ENCODE results near the gene PRKCB. TPM values are rescaled to one million over a fixed set of nuclear protein-coding genes. Genes with fewer than 3 reads are reported as not detected.

The PRKCB gene
- polyA plus RNA-seq, 2 of the 4 experiments (the other 2 are of a cell fraction), result 0.09 to 0.22 TPM

DNA sequence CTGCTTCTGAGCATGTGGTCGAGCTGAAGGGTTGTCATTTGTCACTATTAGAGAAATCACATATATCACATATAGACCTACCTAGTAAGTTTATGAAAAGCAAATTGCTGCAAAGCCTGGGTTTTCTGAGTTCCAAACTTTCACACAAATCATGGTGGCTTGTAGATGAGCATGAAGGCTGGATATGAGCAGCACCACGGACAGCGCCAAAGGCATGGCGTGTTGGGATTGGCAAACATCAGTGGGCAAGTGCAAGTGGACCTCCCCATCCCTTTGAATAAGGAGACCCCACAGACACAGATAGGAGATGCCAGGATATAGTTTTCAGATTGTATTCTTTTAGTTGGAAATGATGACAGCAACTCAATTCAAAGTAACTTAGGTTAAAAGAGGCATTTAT, 342.7 kb downstream of the PRKCB start:
- TF ChIP-seq EHMT2 (IDR thresholded peaks at IDR 0.05; ENCODE audit: low read depth), result peak; percentile 83; the same call in 1 of the 2 replicates
- no peak for TF ChIP-seq MAZ (IDR thresholded peaks at IDR 0.05; ENCODE audit: borderline replicate concordance, low read depth, low read length)
- TF ChIP-seq, protein P1, sequence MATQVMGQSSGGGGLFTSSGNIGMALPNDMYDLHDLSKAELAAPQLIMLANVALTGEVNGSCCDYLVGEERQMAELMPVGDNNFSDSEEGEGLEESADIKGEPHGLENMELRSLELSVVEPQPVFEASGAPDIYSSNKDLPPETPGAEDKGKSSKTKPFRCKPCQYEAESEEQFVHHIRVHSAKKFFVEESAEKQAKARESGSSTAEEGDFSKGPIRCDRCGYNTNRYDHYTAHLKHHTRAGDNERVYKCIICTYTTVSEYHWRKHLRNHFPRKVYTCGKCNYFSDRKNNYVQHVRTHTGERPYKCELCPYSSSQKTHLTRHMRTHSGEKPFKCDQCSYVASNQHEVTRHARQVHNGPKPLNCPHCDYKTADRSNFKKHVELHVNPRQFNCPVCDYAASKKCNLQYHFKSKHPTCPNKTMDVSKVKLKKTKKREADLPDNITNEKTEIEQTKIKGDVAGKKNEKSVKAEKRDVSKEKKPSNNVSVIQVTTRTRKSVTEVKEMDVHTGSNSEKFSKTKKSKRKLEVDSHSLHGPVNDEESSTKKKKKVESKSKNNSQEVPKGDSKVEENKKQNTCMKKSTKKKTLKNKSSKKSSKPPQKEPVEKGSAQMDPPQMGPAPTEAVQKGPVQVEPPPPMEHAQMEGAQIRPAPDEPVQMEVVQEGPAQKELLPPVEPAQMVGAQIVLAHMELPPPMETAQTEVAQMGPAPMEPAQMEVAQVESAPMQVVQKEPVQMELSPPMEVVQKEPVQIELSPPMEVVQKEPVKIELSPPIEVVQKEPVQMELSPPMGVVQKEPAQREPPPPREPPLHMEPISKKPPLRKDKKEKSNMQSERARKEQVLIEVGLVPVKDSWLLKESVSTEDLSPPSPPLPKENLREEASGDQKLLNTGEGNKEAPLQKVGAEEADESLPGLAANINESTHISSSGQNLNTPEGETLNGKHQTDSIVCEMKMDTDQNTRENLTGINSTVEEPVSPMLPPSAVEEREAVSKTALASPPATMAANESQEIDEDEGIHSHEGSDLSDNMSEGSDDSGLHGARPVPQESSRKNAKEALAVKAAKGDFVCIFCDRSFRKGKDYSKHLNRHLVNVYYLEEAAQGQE (IDR thresholded peaks at IDR 0.05), result peak; percentile 88
- Histone ChIP-seq H3K27ac (no peak overlapping the region), H3K4me1 (no peaks in the 10 kb centered on the region), H3K9me3 (no peaks in the 10 kb centered on the region), H3K4me3 (no peak overlapping the region), H3K4me2 (no peak overlapping the region)
- POLR2A ChIA-PET, result no interaction called here
- 9% methylated on average over 4 of the region's 4 CpGs for WGBS (ENCODE audit: missing lambda C conversion rate)
- no peak for FAIRE-seq
- no peak for DNase-seq (ENCODE audit: low read depth in 1 of 2, low spot score in 1 of 2)
- no peak for ATAC-seq
- CTCF ChIA-PET, result no interaction called here

DNA sequence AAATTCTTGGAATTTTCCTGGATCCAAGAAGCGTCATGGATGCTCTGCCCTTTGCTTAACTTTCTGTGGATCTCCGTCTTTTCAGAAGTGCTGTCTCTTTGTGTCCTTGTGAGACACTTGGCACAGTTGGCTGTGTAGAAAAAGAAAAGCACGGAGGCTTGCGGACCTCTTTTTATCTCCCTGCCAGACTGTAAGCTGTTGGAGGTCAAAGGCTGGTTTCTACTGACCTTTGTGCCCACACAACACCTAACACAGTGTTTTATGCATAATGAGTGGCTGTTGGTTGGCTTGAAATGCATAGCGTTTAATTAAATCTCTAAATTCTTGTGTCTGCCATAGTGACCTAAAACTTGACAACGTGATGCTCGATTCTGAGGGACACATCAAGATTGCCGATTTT, 344.7 kb downstream of the PRKCB start:
- H3K9me3 ChIP-seq, result no peaks in the 10 kb centered on the region
- H3K27ac ChIP-seq, result no peak overlapping the region
- no peaks in the 10 kb centered on the region for H3K4me1 ChIP-seq
- 12% methylated on average over 8 of the region's 8 CpGs for WGBS (ENCODE audit: missing lambda C conversion rate)
- no peak overlapping the region for H3K4me3 ChIP-seq
- FAIRE-seq (no peak), ATAC-seq (no peak), DNase-seq (ENCODE audit: low read depth in 1 of 2, low spot score in 1 of 2) (no peak)
- TF ChIP-seq SMC3 (IDR thresholded peaks at IDR 0.05) (no peak), KDM1A (IDR thresholded peaks at IDR 0.05; ENCODE audit: low read depth) (no peak), ZNF302 (CRISPR knock-in tag; IDR thresholded peaks at IDR 0.05) (no peak), FOSL2 (IDR thresholded peaks at IDR 0.05) (no peak), FOSL2 (CRISPR knock-in tag; IDR thresholded peaks at IDR 0.05) (no peak), EHF (CRISPR knock-in tag; IDR thresholded peaks at IDR 0.05) (no peak), MYC (IDR thresholded peaks at IDR 0.05; ENCODE audit: borderline replicate concordance, low read length) (no peak), CBX2 (IDR thresholded peaks at IDR 0.05; ENCODE audit: borderline replicate concordance, low read depth) (no peak), ESRRA (IDR thresholded peaks at IDR 0.05; ENCODE audit: borderline replicate concordance, low read length) (no peak), KDM5A (IDR thresholded peaks at IDR 0.05) (no peak), EHMT2 (IDR thresholded peaks at IDR 0.05; ENCODE audit: low read depth) (no peak), RAD21 (conservative IDR thresholded peaks at IDR 0.05 in 1 of 2, IDR thresholded peaks at IDR 0.05 in 1 of 2) (no peak), HOXB13 (CRISPR knock-in tag; IDR thresholded peaks at IDR 0.05; ENCODE audit: low read depth) (no peak), CHD2 (IDR thresholded peaks at IDR 0.05; ENCODE audit: low read length, partially characterized antibody) (no peak)
- TF ChIP-seq, protein P2, sequence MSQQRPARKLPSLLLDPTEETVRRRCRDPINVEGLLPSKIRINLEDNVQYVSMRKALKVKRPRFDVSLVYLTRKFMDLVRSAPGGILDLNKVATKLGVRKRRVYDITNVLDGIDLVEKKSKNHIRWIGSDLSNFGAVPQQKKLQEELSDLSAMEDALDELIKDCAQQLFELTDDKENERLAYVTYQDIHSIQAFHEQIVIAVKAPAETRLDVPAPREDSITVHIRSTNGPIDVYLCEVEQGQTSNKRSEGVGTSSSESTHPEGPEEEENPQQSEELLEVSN (IDR thresholded peaks at IDR 0.05; ENCODE audit: borderline replicate concordance, low read depth), result no peak
- TF ChIP-seq, protein P3, sequence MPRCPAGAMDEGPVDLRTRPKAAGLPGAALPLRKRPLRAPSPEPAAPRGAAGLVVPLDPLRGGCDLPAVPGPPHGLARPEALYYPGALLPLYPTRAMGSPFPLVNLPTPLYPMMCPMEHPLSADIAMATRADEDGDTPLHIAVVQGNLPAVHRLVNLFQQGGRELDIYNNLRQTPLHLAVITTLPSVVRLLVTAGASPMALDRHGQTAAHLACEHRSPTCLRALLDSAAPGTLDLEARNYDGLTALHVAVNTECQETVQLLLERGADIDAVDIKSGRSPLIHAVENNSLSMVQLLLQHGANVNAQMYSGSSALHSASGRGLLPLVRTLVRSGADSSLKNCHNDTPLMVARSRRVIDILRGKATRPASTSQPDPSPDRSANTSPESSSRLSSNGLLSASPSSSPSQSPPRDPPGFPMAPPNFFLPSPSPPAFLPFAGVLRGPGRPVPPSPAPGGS (IDR thresholded peaks at IDR 0.05), result no peak
- TF ChIP-seq, protein P4, sequence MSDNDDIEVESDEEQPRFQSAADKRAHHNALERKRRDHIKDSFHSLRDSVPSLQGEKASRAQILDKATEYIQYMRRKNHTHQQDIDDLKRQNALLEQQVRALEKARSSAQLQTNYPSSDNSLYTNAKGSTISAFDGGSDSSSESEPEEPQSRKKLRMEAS (IDR thresholded peaks at IDR 0.05), result no peak
- TF ChIP-seq, protein P5, sequence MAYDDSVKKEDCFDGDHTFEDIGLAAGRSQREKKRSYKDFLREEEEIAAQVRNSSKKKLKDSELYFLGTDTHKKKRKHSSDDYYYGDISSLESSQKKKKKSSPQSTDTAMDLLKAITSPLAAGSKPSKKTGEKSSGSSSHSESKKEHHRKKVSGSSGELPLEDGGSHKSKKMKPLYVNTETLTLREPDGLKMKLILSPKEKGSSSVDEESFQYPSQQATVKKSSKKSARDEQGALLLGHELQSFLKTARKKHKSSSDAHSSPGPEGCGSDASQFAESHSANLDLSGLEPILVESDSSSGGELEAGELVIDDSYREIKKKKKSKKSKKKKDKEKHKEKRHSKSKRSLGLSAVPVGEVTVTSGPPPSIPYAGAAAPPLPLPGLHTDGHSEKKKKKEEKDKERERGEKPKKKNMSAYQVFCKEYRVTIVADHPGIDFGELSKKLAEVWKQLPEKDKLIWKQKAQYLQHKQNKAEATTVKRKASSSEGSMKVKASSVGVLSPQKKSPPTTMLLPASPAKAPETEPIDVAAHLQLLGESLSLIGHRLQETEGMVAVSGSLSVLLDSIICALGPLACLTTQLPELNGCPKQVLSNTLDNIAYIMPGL (CRISPR knock-in tag; IDR thresholded peaks at IDR 0.05; ENCODE audit: borderline replicate concordance), result no peak
- TF ChIP-seq, protein P6, sequence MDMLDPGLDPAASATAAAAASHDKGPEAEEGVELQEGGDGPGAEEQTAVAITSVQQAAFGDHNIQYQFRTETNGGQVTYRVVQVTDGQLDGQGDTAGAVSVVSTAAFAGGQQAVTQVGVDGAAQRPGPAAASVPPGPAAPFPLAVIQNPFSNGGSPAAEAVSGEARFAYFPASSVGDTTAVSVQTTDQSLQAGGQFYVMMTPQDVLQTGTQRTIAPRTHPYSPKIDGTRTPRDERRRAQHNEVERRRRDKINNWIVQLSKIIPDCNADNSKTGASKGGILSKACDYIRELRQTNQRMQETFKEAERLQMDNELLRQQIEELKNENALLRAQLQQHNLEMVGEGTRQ (IDR thresholded peaks at IDR 0.05), result no peak
- ChIA-PET CTCF (interaction anchor here (0.9 kb wide), 1 partner anchor 45 kb away, joined by 3 read pairs; no protein-coding TSS in a partner anchor), POLR2A (no interaction called here)
- no peak overlapping the region for H3K4me2 ChIP-seq

Data from A549 (cell line).